ENCODE measurements around the gene NACA. TPM values are rescaled to one million over a fixed set of nuclear protein-coding genes. Genes with fewer than 3 reads are reported as not detected.
A peak's percentile ranks its signal among the peaks of the same experiment; 100 is the strongest.

NACA gene
- total RNA-seq = 1,136 and 1,207 TPM in 2 replicates

GRCh38 chr12:56724972-56725722 lies at the start of gene NACA:
Gene NACA, minus strand, starts transcription at chr12:56725299. Its CDS starts 778 bp downstream, at chr12:56724521.
- no peak for TF ChIP-seq CTCF (IDR thresholded peaks at IDR 0.05; ENCODE audit: insufficient read depth, low read length, poor library complexity, severe bottlenecking)
- Histone ChIP-seq H3K4me3 (ENCODE audit: low read depth, low read length) (peak within 1 kb of the TSS; percentile 92), H3K27me3 (ENCODE audit: control insufficient read depth, insufficient read depth, low read length) (no peaks in the 10 kb centered on the region), H3K36me3 (ENCODE audit: control insufficient read depth, insufficient read depth, low read length) (peaks cover 2% of the 10 kb centered on the region)
- DNase-seq (ENCODE audit: low read depth) = peak; percentile 92

GRCh38 chr12:56773113-56773512 lies 48.0 kb upstream of the NACA start:
- DNase-seq (ENCODE audit: low read depth) = no peak
- TF ChIP-seq CTCF (IDR thresholded peaks at IDR 0.05; ENCODE audit: insufficient read depth, low read length, poor library complexity, severe bottlenecking) = no peak
- H3K4me3 ChIP-seq (ENCODE audit: low read depth, low read length) = no peak overlapping the region
- no peaks in the 10 kb centered on the region for H3K27me3 ChIP-seq (ENCODE audit: control insufficient read depth, insufficient read depth, low read length)
- H3K36me3 ChIP-seq (ENCODE audit: control insufficient read depth, insufficient read depth, low read length) = no peaks in the 10 kb centered on the region

- H3K27me3 ChIP-seq (ENCODE audit: control insufficient read depth, insufficient read depth, low read length) = no peaks in the 10 kb centered on the region
- no peak overlapping the region for H3K4me3 ChIP-seq (ENCODE audit: low read depth, low read length)
- TF ChIP-seq CTCF (IDR thresholded peaks at IDR 0.05; ENCODE audit: insufficient read depth, low read length, poor library complexity, severe bottlenecking) = no peak
- no peaks in the 10 kb centered on the region for H3K36me3 ChIP-seq (ENCODE audit: control insufficient read depth, insufficient read depth, low read length)
- DNase-seq (ENCODE audit: low read depth) = no peak
These were observed 47.5 kb upstream of the NACA start for GRCh38 chr12:56772625-56773024.

DNA sequence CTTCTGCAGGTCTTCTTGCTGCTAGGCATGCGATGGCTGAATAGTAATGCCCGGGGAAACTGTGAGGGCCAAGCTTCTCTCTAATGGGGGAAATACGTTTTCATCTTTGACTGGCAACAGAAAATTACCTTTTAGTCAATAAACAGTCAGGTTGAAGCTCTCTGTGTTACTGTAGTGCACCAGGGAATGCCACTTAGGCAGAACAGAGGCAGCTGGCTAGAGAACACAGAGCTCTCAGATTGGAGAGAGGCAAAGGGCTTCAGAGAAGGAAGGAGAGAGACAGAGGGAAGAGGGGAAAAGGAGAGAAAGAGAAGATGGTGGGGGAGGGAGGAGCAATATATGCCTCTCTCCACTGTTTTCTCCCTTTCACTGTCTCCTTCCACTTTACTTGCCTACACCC lies 44.8 kb upstream of the NACA start:
- Histone ChIP-seq H3K27me3 (ENCODE audit: control insufficient read depth, insufficient read depth, low read length) (no peaks in the 10 kb centered on the region), H3K36me3 (ENCODE audit: control insufficient read depth, insufficient read depth, low read length) (no peaks in the 10 kb centered on the region), H3K4me3 (ENCODE audit: low read depth, low read length) (no peak overlapping the region)
- TF ChIP-seq CTCF (IDR thresholded peaks at IDR 0.05; ENCODE audit: insufficient read depth, low read length, poor library complexity, severe bottlenecking) = no peak
- no peak for DNase-seq (ENCODE audit: low read depth)

DNA sequence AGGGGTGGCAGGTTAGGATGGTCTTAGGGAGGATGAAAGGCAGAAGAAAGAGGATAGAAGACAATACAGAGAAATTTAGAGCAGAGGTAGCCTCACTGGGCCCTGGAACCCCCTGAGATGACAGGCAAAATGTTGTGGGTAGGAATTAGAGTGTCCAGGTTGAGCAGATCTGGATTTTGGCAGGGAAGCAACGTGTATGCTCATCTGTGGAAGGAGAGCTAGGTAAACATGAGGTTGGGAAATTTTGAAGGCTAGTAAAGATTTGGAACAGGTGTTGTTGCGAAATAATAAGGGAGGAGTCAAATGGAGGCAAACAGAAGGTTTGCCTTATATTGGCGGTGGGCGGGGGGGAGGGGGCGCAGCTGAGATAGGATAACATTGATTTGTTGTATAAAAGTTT lies 43.3 kb upstream of the NACA start:
- Histone ChIP-seq H3K27me3 (ENCODE audit: control insufficient read depth, insufficient read depth, low read length) (no peaks in the 10 kb centered on the region), H3K36me3 (ENCODE audit: control insufficient read depth, insufficient read depth, low read length) (no peaks in the 10 kb centered on the region), H3K4me3 (ENCODE audit: low read depth, low read length) (no peak overlapping the region)
- DNase-seq (ENCODE audit: low read depth) = no peak
- no peak for TF ChIP-seq CTCF (IDR thresholded peaks at IDR 0.05; ENCODE audit: insufficient read depth, low read length, poor library complexity, severe bottlenecking)

DNA sequence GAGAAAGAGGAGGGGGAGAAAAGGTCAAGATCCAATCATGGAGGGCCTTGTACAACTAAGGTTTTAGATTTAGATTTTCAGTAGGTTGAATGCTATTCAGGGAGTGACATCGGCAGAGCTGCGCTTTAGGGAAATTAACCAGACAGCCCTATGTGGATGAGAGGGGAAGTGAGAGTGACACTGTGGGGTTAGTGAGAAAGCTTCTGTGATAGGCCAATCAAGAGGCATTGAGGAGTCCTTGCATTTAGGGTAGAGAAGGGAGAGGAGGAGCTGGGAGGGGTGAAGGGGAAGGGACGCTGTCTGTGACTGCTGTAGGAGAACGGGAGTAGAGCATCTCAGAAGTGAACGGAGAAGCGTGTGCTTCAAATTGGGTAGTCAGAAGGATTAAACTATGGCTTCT lies 41.4 kb upstream of the NACA start:
- Histone ChIP-seq H3K27me3 (ENCODE audit: control insufficient read depth, insufficient read depth, low read length) (no peaks in the 10 kb centered on the region), H3K4me3 (ENCODE audit: low read depth, low read length) (no peak overlapping the region), H3K36me3 (ENCODE audit: control insufficient read depth, insufficient read depth, low read length) (no peaks in the 10 kb centered on the region)
- no peak for DNase-seq (ENCODE audit: low read depth)
- no peak for TF ChIP-seq CTCF (IDR thresholded peaks at IDR 0.05; ENCODE audit: insufficient read depth, low read length, poor library complexity, severe bottlenecking)
